HCT116 (cell line): ENCODE results near the gene TUBA3D.
"Not testable (repeated sequence)": the region's sequence is repeated elsewhere in the genome, so short reads cannot be mapped to it uniquely, and the experiment has no call there.

Experiments
- ATF3 ChIP-seq: IDR thresholded peaks from 2 replicates; pipeline ENCODE4 v1.6.1; 2012
- CEBPB ChIP-seq: IDR thresholded peaks from 2 replicates; pipeline ENCODE4 v1.6.1; 2012; ENCODE audit warnings: low read depth

- not testable (repeated sequence) for TF ChIP-seq CEBPB, ATF3
Measured at GRCh38 chr2:131517856-131518255, 41.9 kb downstream of the TUBA3D start.
